ENCODE results near the gene CCDC171.

Gene CCDC171

DNA sequence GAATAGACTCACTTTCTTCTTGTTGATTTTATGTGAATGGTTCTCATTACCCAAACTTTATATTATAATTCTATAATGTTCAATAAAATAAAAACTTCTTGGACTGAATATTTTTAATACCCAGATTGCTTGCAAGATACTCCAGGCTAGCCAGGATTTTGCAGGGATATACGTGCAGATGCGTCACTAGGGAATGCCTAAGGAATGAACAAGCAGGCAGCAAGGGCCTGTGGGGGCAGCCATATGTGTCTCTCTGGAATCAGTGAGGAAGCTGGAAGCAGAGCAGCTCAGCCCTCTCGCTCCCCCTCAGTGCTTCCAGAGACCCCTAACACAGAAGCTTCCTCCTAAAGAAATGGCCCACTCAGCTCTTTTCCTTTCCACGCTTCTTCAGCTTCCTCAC is 457.4 kb downstream of the CCDC171 start:
- no peak for DNase-seq

DNA sequence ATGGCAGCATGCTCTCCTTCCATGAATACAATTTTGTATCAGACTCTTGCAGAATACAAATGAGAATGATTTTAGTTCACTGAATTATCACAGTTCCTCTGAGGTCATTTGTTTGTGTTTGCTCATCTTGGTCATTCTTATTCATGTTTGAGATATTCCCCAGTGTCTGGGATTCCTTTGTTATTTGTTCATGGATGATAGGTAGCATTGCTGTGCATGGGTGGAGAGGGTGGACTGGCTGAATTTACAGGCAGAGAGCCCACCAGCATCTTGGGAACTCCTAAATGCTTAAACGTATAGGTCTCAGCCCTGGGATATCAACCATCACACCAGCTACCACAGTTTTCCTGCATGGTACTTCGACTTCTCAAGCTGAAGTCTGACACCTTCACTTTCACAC is 459.8 kb downstream of the CCDC171 start:
- DNase-seq: no peak

DNA sequence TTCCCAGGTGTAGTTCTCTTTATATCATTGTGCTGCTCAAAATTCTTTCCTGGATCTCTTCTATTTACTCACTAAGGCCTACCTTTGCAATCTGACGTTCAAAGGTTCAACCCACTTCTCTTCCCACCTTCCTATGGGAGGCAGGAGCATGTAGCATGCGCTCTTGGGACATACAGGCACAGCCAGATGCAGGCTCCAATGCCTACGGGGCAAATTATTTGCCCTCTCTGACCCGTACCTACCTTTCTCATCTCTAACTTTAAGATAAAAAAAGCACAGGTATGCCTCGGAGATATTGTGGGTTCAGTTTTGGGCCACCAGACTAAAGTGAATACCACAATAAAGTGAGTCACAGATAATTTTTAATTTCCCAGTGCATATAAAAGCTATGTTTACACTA is 460.5 kb downstream of the CCDC171 start:
- DNase-seq: no peak

DNA sequence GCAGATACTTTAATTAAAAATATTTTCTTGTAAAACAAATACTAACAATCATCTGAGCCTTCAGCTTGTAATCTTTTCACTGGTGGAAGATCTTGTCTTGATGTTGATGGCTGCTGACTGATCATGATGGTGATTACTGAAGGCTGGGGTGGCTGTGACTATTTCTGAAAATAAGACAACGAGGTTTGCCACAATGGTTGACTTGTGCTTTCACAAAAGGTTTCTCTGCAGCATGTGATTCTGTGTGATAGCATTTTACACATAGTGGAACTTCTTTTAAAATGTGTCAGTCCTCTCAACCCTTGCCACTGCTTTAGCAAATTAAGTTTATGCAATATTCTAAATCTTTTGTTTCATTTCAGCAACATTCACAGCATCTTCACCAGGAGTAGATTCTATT is 461.0 kb downstream of the CCDC171 start:
- DNase-seq: no peak

DNA sequence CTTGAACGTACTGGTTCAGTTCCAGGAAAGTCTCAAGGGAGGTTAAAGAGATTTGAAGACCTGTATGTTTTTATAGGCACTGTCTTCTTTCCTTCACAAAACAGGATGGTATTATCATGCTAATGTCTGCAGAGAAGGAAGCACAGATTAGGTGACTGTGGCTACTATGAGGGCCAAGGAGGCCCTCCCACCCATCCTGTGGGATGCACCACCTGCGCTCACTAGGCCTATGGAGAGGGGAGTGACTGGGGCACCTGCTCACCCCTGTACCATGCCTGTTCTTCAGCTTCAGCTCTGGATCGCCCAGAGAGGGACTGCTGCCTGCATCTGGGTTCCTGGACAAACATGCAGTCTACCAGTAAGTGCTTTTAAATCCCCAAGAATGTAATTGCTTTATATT is 469.4 kb downstream of the CCDC171 start:
- no peak for DNase-seq

DNA sequence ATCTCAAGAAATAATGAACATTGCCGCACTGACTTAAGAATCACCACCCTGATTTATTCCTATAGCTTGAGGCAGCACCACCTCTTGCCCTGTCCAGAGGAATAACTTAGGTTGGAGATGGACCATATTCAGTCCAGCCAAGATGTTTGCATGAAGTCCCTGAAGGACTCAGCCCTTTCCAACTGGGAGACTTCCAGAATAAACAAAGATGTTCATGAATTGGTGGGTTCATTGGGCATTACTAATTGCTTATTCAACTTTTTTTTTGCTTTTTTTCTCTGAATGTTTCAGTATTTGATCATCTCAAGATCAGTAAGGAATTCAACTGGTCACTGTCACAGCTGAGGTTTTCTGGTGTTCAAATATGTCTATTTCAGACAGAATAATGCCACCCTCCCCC is 470.6 kb downstream of the CCDC171 start:
- no peak for DNase-seq

Measured in activated CD4-positive, alpha-beta T cell treated with anti-CD3 and anti-CD28 coated beads, Interleukin-2, Interleukin-6, amounts not matched to agents 100 ng/mL and 50 ng/mL, durations not matched to agents 16 hours and 8 hours (primary cell).